ENCODE results near the gene PMM2.

PMM2 gene

GRCh38 chr16:8851761-8852403, 54.2 kb downstream of the PMM2 start:
- no peak for DNase-seq (ENCODE audit: low spot score)

GRCh38 chr16:8852534-8852933, 54.9 kb downstream of the PMM2 start:
- no peak for DNase-seq (ENCODE audit: low spot score)

- DNase-seq (ENCODE audit: low spot score), result no peak
Observed at GRCh38 chr16:8853150-8853549, 55.5 kb downstream of the PMM2 start.

GRCh38 chr16:8853611-8854010, 56.0 kb downstream of the PMM2 start:
- DNase-seq (ENCODE audit: low spot score), result no peak

- DNase-seq (ENCODE audit: low spot score), result no peak
Observed at GRCh38 chr16:8854298-8854948, 56.8 kb downstream of the PMM2 start.

GRCh38 chr16:8855051-8855786, 57.6 kb downstream of the PMM2 start:
- no peak for DNase-seq (ENCODE audit: low spot score)

GRCh38 chr16:8855972-8856371, 58.3 kb downstream of the PMM2 start:
- DNase-seq (ENCODE audit: low spot score), result no peak

GRCh38 chr16:8858994-8859912, 61.6 kb downstream of the PMM2 start:
- no peak for DNase-seq (ENCODE audit: low spot score)

GRCh38 chr16:8859913-8860881, 62.6 kb downstream of the PMM2 start:
- no peak for DNase-seq (ENCODE audit: low spot score)

- peak; percentile 20 for DNase-seq (ENCODE audit: low spot score)
Observed at GRCh38 chr16:8861563-8862308, 64.1 kb downstream of the PMM2 start.

GRCh38 chr16:8862309-8863130, 64.9 kb downstream of the PMM2 start:
- no peak for DNase-seq (ENCODE audit: low spot score)

GRCh38 chr16:8863594-8864424, 66.2 kb downstream of the PMM2 start:
- peak; percentile 42 for DNase-seq (ENCODE audit: low spot score)

GRCh38 chr16:8864480-8865110, 67.0 kb downstream of the PMM2 start:
- DNase-seq (ENCODE audit: low spot score), result no peak

- DNase-seq (ENCODE audit: low spot score), result no peak
Observed at GRCh38 chr16:8865145-8865882, 67.7 kb downstream of the PMM2 start.

- no peak for DNase-seq (ENCODE audit: low spot score)
Observed at GRCh38 chr16:8866118-8866883, 68.7 kb downstream of the PMM2 start.

GRCh38 chr16:8866884-8867215, 69.2 kb downstream of the PMM2 start:
- DNase-seq (ENCODE audit: low spot score), result no peak
